ENCODE measurements around the gene TTC9B. TPM values are rescaled to one million over a fixed set of nuclear protein-coding genes. Genes with fewer than 3 reads are reported as not detected.
A peak's percentile ranks its signal among the peaks of the same experiment; 100 is the strongest.

TTC9B gene
- total and polyA plus RNA-seq, 2 of the 13 experiments (the other 11 are each of a cell fraction or from before 2014, with no cell fraction given): not detected

GRCh38 chr19:40228863-40229262, 10.7 kb upstream of the TTC9B start (continued):
- TF ChIP-seq ZFP1 (CRISPR knock-in tag; IDR thresholded peaks at IDR 0.05) (no peak), ZNF441 (CRISPR knock-in tag; IDR thresholded peaks at IDR 0.05; ENCODE audit: borderline replicate concordance) (no peak), TCF7 (IDR thresholded peaks at IDR 0.05; ENCODE audit: low read depth) (no peak), KLF12 (CRISPR knock-in tag; IDR thresholded peaks at IDR 0.05; ENCODE audit: borderline replicate concordance) (no peak)

GRCh38 chr19:40228346-40228745, 10.2 kb upstream of the TTC9B start:
- H3K4me3 ChIP-seq (replicated peaks in 1 of 3; ENCODE audit: insufficient read depth in 1 of 3, low read depth in 2 of 3, low read length in 3 of 3): no peak overlapping the region
- POLR2A ChIA-PET: interaction anchor here (1.0 kb wide), 1 partner anchor 74 kb away, joined by 3 read pairs; no protein-coding TSS in a partner anchor
- BruUV-seq (replicated peaks): no TSS peak
- H4K20me1 ChIP-seq (ENCODE audit: insufficient read depth, low read length): no peaks in the 10 kb centered on the region
- no peak overlapping the region for H2AFZ ChIP-seq (ENCODE audit: low read length)
- ATAC-seq (no peak), DNase-seq (ENCODE audit: low spot score) (no peak), FAIRE-seq (no peak)
- no peaks in the 10 kb centered on the region for H3K79me2 ChIP-seq (ENCODE audit: insufficient read depth, low read length)
- H3K4me2 ChIP-seq (ENCODE audit: low read depth, low read length): no peak overlapping the region
- intact Hi-C loops (cut with micrococcal nuclease; ENCODE audit: unreplicated experiment) (no loop called here), in situ Hi-C loops (cut with HindIII; ENCODE audit: extremely low pct_ligation_motif_present, low pct_unique_long_range_greater_than_20kb) (no loop called here)
- peaks cover 86% of the 10 kb centered on the region for H3K4me1 ChIP-seq (ENCODE audit: insufficient read depth, low read length)
- no peak for TF ChIP-seq ZNF556 (CRISPR knock-in tag; IDR thresholded peaks at IDR 0.05; ENCODE audit: borderline replicate concordance)
- TF ChIP-seq KDM2A (CRISPR knock-in tag; IDR thresholded peaks at IDR 0.05; ENCODE audit: borderline replicate concordance, low read depth): 0 out of 2 replicates have a peak, but pooled peaks have one; percentile 14
- no peaks in the 10 kb centered on the region for H3K27me3 ChIP-seq (ENCODE audit: control insufficient read depth in 1 of 2, insufficient read depth in 2 of 2, low read length in 2 of 2)
- no peaks in the 10 kb centered on the region for H3K9me3 ChIP-seq (ENCODE audit: low read length)
- CTCF ChIA-PET (ENCODE audit: low intra/inter-chr PET ratio, low total read pairs): no interaction called here
- H3K27ac ChIP-seq (ENCODE audit: extremely low read length, insufficient read depth, low read length): no peak overlapping the region
- H3K9ac ChIP-seq (ENCODE audit: insufficient read depth, low read depth, low read length): no peak overlapping the region
- H3K36me3 ChIP-seq (replicated peaks in 1 of 2; ENCODE audit: control insufficient read depth in 1 of 2, insufficient read depth in 2 of 2, low read length in 2 of 2): peaks cover 0 to 1% of the 10 kb centered on the region in 2 experiments; a peak in 2 of 5 replicates
- WGBS (ENCODE audit: low lambda C conversion rate): 43% methylated on average over 10 of the region's 10 CpGs
